GM15510 (cell line): Measurements from ENCODE around the gene GDPD2.

Experiments
- POLR2A ChIP-seq: IDR thresholded peaks from 3 replicates; pipeline ENCODE4 v1.6.1; 2011; ENCODE audit warnings: borderline replicate concordance; ENCODE audit not compliant: insufficient read length; ENCODE audit errors: extremely low read depth

The GDPD2 gene

GRCh38 chrX:70422851-70423341, at the start of gene GDPD2:
GDPD2 (plus strand) TSS chrX:70423314; CDS start chrX:70424985, 1,671 bp downstream.
- TF ChIP-seq POLR2A, result no peak

GRCh38 chrX:70386235-70386634, 36.9 kb upstream of the GDPD2 start:
- TF ChIP-seq POLR2A, result no peak

GRCh38 chrX:70398899-70399298, 24.2 kb upstream of the GDPD2 start:
- TF ChIP-seq POLR2A, result no peak

GRCh38 chrX:70402721-70403120, 20.4 kb upstream of the GDPD2 start:
- TF ChIP-seq POLR2A, result no peak

- TF ChIP-seq POLR2A, result no peak
Measured at GRCh38 chrX:70405003-70405402, 18.1 kb upstream of the GDPD2 start.

- no peak for TF ChIP-seq POLR2A
Measured at GRCh38 chrX:70410921-70411320, 12.2 kb upstream of the GDPD2 start.

- TF ChIP-seq POLR2A, result no peak
Measured at GRCh38 chrX:70411475-70411874, 11.6 kb upstream of the GDPD2 start.

- TF ChIP-seq POLR2A, result no peak
Measured at GRCh38 chrX:70421618-70422017, 1.5 kb upstream of the GDPD2 start.

- TF ChIP-seq POLR2A, result no peak
Measured at GRCh38 chrX:70423936-70424675, 992 bp downstream of the GDPD2 start.

GRCh38 chrX:70424801-70425200, 1.7 kb downstream of the GDPD2 start:
- TF ChIP-seq POLR2A, result no peak

- no peak for TF ChIP-seq POLR2A
Measured at GRCh38 chrX:70426286-70427278, 3.5 kb downstream of the GDPD2 start.

GRCh38 chrX:70427365-70427764, 4.3 kb downstream of the GDPD2 start:
- TF ChIP-seq POLR2A, result no peak

- no peak for TF ChIP-seq POLR2A
Measured at GRCh38 chrX:70429759-70430158, 6.6 kb downstream of the GDPD2 start.

- no peak for TF ChIP-seq POLR2A
Measured at GRCh38 chrX:70432936-70433847, 10.1 kb downstream of the GDPD2 start.

- no peak for TF ChIP-seq POLR2A
Measured at GRCh38 chrX:70433848-70434351, 10.8 kb downstream of the GDPD2 start.

GRCh38 chrX:70434352-70434866, 11.3 kb downstream of the GDPD2 start:
- peak; percentile 29 for TF ChIP-seq POLR2A
